Measurements from ENCODE around the gene GALNT14. TPM values are rescaled to one million over a fixed set of nuclear protein-coding genes. Genes with fewer than 3 reads are reported as not detected.

The GALNT14 gene
- total and polyA plus RNA-seq, 9 donors: 0.28 to 9.8 (median 1.6) TPM; not detected in 3

- Histone ChIP-seq H3K27ac (no peak overlapping the region), H3K4me1 (ENCODE audit: insufficient read depth) (no peaks in the 10 kb centered on the region), H3K36me3 (no peaks in the 10 kb centered on the region), H3K9me3 (no peaks in the 10 kb centered on the region), H3K4me3 (no peak overlapping the region), H3K27me3 (no peaks in the 10 kb centered on the region)
- intact Hi-C loops (cut with DNase I): no loop called here
- no peak for DNase-seq
- TF ChIP-seq POLR2A (IDR thresholded peaks at IDR 0.05): no peak
- no peak for TF ChIP-seq EP300 (IDR thresholded peaks at IDR 0.05)
- TF ChIP-seq, protein P1, sequence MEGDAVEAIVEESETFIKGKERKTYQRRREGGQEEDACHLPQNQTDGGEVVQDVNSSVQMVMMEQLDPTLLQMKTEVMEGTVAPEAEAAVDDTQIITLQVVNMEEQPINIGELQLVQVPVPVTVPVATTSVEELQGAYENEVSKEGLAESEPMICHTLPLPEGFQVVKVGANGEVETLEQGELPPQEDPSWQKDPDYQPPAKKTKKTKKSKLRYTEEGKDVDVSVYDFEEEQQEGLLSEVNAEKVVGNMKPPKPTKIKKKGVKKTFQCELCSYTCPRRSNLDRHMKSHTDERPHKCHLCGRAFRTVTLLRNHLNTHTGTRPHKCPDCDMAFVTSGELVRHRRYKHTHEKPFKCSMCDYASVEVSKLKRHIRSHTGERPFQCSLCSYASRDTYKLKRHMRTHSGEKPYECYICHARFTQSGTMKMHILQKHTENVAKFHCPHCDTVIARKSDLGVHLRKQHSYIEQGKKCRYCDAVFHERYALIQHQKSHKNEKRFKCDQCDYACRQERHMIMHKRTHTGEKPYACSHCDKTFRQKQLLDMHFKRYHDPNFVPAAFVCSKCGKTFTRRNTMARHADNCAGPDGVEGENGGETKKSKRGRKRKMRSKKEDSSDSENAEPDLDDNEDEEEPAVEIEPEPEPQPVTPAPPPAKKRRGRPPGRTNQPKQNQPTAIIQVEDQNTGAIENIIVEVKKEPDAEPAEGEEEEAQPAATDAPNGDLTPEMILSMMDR (IDR thresholded peaks at IDR 0.05): no peak
- 88 to 93% (median 90%) methylated on average over 5 of the region's 5 CpGs for WGBS, 3 donors
Measured at GRCh38 chr2:30903326-30903725, 234.9 kb downstream of the GALNT14 start.

- H3K36me3 ChIP-seq: no peaks in the 10 kb centered on the region
- TF ChIP-seq, protein P1 (IDR thresholded peaks at IDR 0.05): no peak
- TF ChIP-seq POLR2A (IDR thresholded peaks at IDR 0.05): no peak
- no peak for TF ChIP-seq EP300 (IDR thresholded peaks at IDR 0.05)
- no peak for DNase-seq
- no peaks in the 10 kb centered on the region for H3K4me1 ChIP-seq (ENCODE audit: insufficient read depth)
- 56 to 60% (median 59%) methylated on average over 5 of the region's 5 CpGs for WGBS, 3 donors
- H3K9me3 ChIP-seq: no peaks in the 10 kb centered on the region
- no peak overlapping the region for H3K27ac ChIP-seq
- H3K27me3 ChIP-seq: no peaks in the 10 kb centered on the region
- no peak overlapping the region for H3K4me3 ChIP-seq
- intact Hi-C loops (cut with DNase I): no loop called here
Measured at GRCh38 chr2:30900381-30900780, 237.9 kb downstream of the GALNT14 start.

GRCh38 chr2:30899516-30900054 is 238.7 kb downstream of the GALNT14 start:
- WGBS, 3 donors: 79 to 87% (median 87%) methylated on average over 14 of the region's 14 CpGs
- Histone ChIP-seq H3K27me3 (no peaks in the 10 kb centered on the region), H3K36me3 (no peaks in the 10 kb centered on the region), H3K4me3 (no peak overlapping the region), H3K27ac (no peak overlapping the region), H3K4me1 (ENCODE audit: insufficient read depth) (no peaks in the 10 kb centered on the region), H3K9me3 (no peaks in the 10 kb centered on the region)
- intact Hi-C loops (cut with DNase I): no loop called here
- DNase-seq: no peak
- no peak for TF ChIP-seq POLR2A (IDR thresholded peaks at IDR 0.05)

- H3K4me1 ChIP-seq (ENCODE audit: insufficient read depth): no peaks in the 10 kb centered on the region
- no peaks in the 10 kb centered on the region for H3K27me3 ChIP-seq
- H3K4me3 ChIP-seq: no peak overlapping the region
- H3K9me3 ChIP-seq: no peaks in the 10 kb centered on the region
- TF ChIP-seq POLR2A (IDR thresholded peaks at IDR 0.05) (no peak), EP300 (IDR thresholded peaks at IDR 0.05) (no peak)
- TF ChIP-seq, protein P1 (IDR thresholded peaks at IDR 0.05): no peak
- intact Hi-C loops (cut with DNase I): no loop called here
- WGBS, 3 donors: 88 to 92% (median 92%) methylated on average over 13 of the region's 13 CpGs
- no peak overlapping the region for H3K27ac ChIP-seq
- no peaks in the 10 kb centered on the region for H3K36me3 ChIP-seq
- no peak for DNase-seq
Measured at GRCh38 chr2:30897539-30897938, 240.7 kb downstream of the GALNT14 start.

- no peaks in the 10 kb centered on the region for H3K27me3 ChIP-seq
- H3K27ac ChIP-seq: no peak overlapping the region
- no peaks in the 10 kb centered on the region for H3K9me3 ChIP-seq
- TF ChIP-seq EP300 (IDR thresholded peaks at IDR 0.05): no peak
- TF ChIP-seq, protein P1 (IDR thresholded peaks at IDR 0.05): no peak
- no peak for TF ChIP-seq POLR2A (IDR thresholded peaks at IDR 0.05)
- H3K4me1 ChIP-seq (ENCODE audit: insufficient read depth): no peaks in the 10 kb centered on the region
- no peaks in the 10 kb centered on the region for H3K36me3 ChIP-seq
- H3K4me3 ChIP-seq: no peak overlapping the region
- WGBS, 3 donors: 26 to 36% (median 26%) methylated on average over 5 of the region's 5 CpGs
- no peak for DNase-seq
- intact Hi-C loops (cut with DNase I): no loop called here
Measured at GRCh38 chr2:30894498-30895119, 243.6 kb downstream of the GALNT14 start.

All from ovary (tissue), 9 donors.